ENCODE data around the gene SLC44A5. TPM values are rescaled to one million over a fixed set of nuclear protein-coding genes. Genes with fewer than 3 reads are reported as not detected.
"Not testable (repeated sequence)": the region's sequence is repeated elsewhere in the genome, so short reads cannot be mapped to it uniquely, and the experiment has no call there.

The SLC44A5 gene
- total and polyA plus RNA-seq, 10 of the 15 experiments (the other 5 are each of a cell fraction or from before 2014, with no cell fraction given), result 0.04 to 1.3 TPM; not detected in 8

GRCh38 chr1:75264112-75264511 is 346.8 kb downstream of the SLC44A5 start:
- DNase-seq (ENCODE audit: low read depth, low spot score) (no peak), FAIRE-seq (no peak), ATAC-seq (no peak)
- H3K4me2 ChIP-seq (ENCODE audit: control insufficient read depth, insufficient read depth), result no peak overlapping the region
- RAD21 ChIA-PET (ENCODE audit: unreplicated experiment), result no interaction called here
- intact Hi-C loops (cut with micrococcal nuclease; ENCODE audit: unreplicated experiment), result no loop called here
- no peaks in the 10 kb centered on the region for H3K79me2 ChIP-seq (ENCODE audit: control insufficient read depth, insufficient read depth, low read length)
- H3K4me1 ChIP-seq (ENCODE audit: control insufficient read depth, insufficient read depth, low read length), result no peaks in the 10 kb centered on the region
- no peaks in the 10 kb centered on the region for H4K20me1 ChIP-seq (ENCODE audit: control insufficient read depth, insufficient read depth)
- H3K36me3 ChIP-seq (ENCODE audit: control insufficient read depth in 2 of 2, insufficient read depth in 2 of 2, low read length in 1 of 2), result no peaks in the 10 kb centered on the region
- no peak for TF ChIP-seq ATF7 (IDR thresholded peaks at IDR 0.05; ENCODE audit: low read depth)
- no peak for TF ChIP-seq BHLHE40 (IDR thresholded peaks at IDR 0.05; ENCODE audit: borderline replicate concordance in 1 of 2, low read depth in 2 of 2, low read length in 1 of 2)
- TF ChIP-seq ZBTB11 (CRISPR knock-in tag; IDR thresholded peaks at IDR 0.05), result no peak
- no peak for TF ChIP-seq CUX1 (IDR thresholded peaks at IDR 0.05; ENCODE audit: insufficient replicate concordance, low read depth, low read length)
- no peak for TF ChIP-seq JUNB (IDR thresholded peaks at IDR 0.05)
- CTCF ChIA-PET, result interaction anchor here (0.9 kb wide), 1 partner anchor 158 kb away, joined by 3 read pairs; no protein-coding TSS in a partner anchor
- H3K9me3 ChIP-seq (replicated peaks; ENCODE audit: control insufficient read depth, insufficient read depth, low read length), result no peaks in the 10 kb centered on the region
- no peak overlapping the region for H3K9ac ChIP-seq (ENCODE audit: control insufficient read depth, insufficient read depth, low read length)
- 0% methylated on average over 1 of the region's 1 CpG for WGBS (ENCODE audit: insufficient coverage, insufficient replicate concordance, low lambda C conversion rate, missing lambda C conversion rate)
- H2AFZ ChIP-seq (ENCODE audit: control insufficient read depth, low read depth, low read length), result no peak overlapping the region
- H3K4me3 ChIP-seq, result no peak overlapping the region
- POLR2A ChIA-PET, result no interaction called here
- SMC1A ChIA-PET (ENCODE audit: uncharacterized antibody, unreplicated experiment), result interaction anchor here (1.3 kb wide), 1 partner anchor 153 kb away, joined by 3 read pairs; no protein-coding TSS in a partner anchor
- no TSS peak for BruUV-seq (replicated peaks)
- no peak overlapping the region for H3K27ac ChIP-seq (ENCODE audit: control insufficient read depth, insufficient read depth)
- in situ Hi-C loops (cut with MboI), result loop anchor here (10.0 kb wide), 1 partner anchor 371 kb away; no protein-coding TSS in a partner anchor
- H3K27me3 ChIP-seq (replicated peaks in 1 of 2; ENCODE audit: control insufficient read depth in 2 of 2, insufficient read depth in 2 of 2, low read length in 1 of 2), result no peaks in the 10 kb centered on the region

GRCh38 chr1:75263616-75264015 is 347.3 kb downstream of the SLC44A5 start:
- 67% methylated on average over 2 of the region's 2 CpGs for WGBS (ENCODE audit: insufficient coverage, insufficient replicate concordance, low lambda C conversion rate, missing lambda C conversion rate)
- in situ Hi-C loops (cut with MboI), result loop anchor here (10.0 kb wide), 1 partner anchor 371 kb away; no protein-coding TSS in a partner anchor

More at GRCh38 chr1:75263616-75264015, 347.3 kb downstream of the SLC44A5 start:
- H3K9me3 ChIP-seq (replicated peaks; ENCODE audit: control insufficient read depth, insufficient read depth, low read length); H3K27ac ChIP-seq (ENCODE audit: control insufficient read depth, insufficient read depth); H4K20me1 ChIP-seq (ENCODE audit: control insufficient read depth, insufficient read depth); BruUV-seq (replicated peaks); SMC1A ChIA-PET (ENCODE audit: uncharacterized antibody, unreplicated experiment); H3K4me3 ChIP-seq; intact Hi-C loops (cut with micrococcal nuclease; ENCODE audit: unreplicated experiment); ATAC-seq; POLR2A ChIA-PET; H3K27me3 ChIP-seq (replicated peaks in 1 of 2; ENCODE audit: control insufficient read depth in 2 of 2, insufficient read depth in 2 of 2, low read length in 1 of 2); H3K4me2 ChIP-seq (ENCODE audit: control insufficient read depth, insufficient read depth); H3K79me2 ChIP-seq (ENCODE audit: control insufficient read depth, insufficient read depth, low read length); DNase-seq (ENCODE audit: low read depth, low spot score); RAD21 ChIA-PET (ENCODE audit: unreplicated experiment); CTCF ChIA-PET; H2AFZ ChIP-seq (ENCODE audit: control insufficient read depth, low read depth, low read length); H3K4me1 ChIP-seq (ENCODE audit: control insufficient read depth, insufficient read depth, low read length); H3K9ac ChIP-seq (ENCODE audit: control insufficient read depth, insufficient read depth, low read length); H3K36me3 ChIP-seq (ENCODE audit: control insufficient read depth in 2 of 2, insufficient read depth in 2 of 2, low read length in 1 of 2); FAIRE-seq: not testable (repeated sequence)

Data from GM12878 (cell line).